HL-60 (cell line): Measurements from ENCODE around the gene PIK3R1.

Source experiments
- CTCF ChIP-seq: IDR thresholded peaks from one replicate; pipeline ENCODE4 v1.5.1; 2011; ENCODE audit warnings: low read length, control low read depth, inconsistent platforms; ENCODE audit not compliant: insufficient read depth
- GABPA ChIP-seq: IDR thresholded peaks from 2 replicates; pipeline ENCODE4 v1.6.1; 2012; ENCODE audit warnings: low read depth
- POLR2AphosphoS5 ChIP-seq: IDR thresholded peaks from 2 replicates; pipeline ENCODE4 v1.6.1; 2012; ENCODE audit warnings: low read depth
- REST ChIP-seq: IDR thresholded peaks from 2 replicates; pipeline ENCODE4 v1.6.1; 2012; ENCODE audit warnings: low read depth; ENCODE audit not compliant: insufficient replicate concordance

DNA sequence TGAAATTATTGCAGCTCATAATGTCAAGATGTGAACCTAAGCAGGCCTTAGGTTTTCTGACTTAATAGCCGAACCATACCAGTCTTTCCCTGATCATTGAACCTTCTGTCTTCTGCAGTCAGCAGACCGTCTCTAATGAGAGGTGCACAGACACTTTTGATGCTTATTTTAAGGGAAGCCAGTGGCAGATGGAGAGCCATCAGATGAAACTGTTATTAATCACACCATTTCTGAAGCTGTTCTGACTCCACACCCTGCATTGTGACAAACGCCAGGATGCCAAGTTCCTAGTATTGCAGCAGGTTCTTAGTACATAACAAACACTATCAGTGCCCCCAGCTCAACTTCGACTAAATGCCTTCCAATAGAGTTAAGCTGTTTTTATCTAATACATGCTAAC, 43.0 kb downstream of the PIK3R1 start:
- TF ChIP-seq POLR2AphosphoS5: no peak
- TF ChIP-seq CTCF: no peak
- TF ChIP-seq REST: no peak
- TF ChIP-seq GABPA: no peak
